HG03575 (cell line): ENCODE measurements around the gene ULBP1.
"Not testable (repeated sequence)": the region's sequence is repeated elsewhere in the genome, so short reads cannot be mapped to it uniquely, and the experiment has no call there.

Source experiments
- ATAC-seq: cut with Tn5 transposase; IDR thresholded peaks from one replicate; pipeline ENCODE4 v1.9.1; 2021; ENCODE audit not compliant: unreplicated experiment, insufficient number of reproducible peaks, low FRiP score; ENCODE audit errors: extremely low read depth

ULBP1 gene

DNA sequence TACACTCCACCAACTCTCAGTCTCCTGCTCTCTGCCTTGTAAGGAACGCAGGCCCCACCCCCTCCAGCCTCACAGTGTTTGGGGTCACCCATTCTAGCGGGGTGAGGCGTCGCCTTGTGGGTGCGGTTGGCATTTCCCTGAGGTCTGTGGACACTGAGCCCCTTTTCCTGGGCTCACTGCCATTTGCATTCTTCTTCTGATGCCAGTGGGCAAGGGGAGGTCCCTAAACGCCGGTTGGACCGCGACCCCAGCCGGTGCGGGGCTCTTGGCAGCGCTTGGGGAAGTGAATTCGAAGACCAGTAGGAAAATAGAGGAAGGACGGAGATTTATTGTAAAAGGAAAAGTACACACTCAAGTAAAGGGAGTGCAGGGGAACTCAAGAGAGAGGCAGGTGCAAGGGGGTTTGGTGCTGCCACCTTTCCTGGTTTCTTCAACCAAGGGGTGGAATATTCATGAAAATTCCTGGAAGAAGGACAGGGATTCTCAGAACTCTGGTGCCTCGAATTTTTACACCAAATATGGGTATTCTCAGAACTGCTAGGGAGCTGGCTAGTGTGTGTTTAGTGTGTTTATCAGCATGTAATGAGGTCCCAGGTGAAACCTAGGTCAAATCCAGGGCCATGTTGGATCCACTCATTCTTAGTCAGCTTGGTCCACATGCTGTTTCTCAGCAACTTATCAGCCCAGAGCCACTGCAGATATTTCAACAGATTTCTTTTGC lies 51.7 kb downstream of the ULBP1 start:
- not testable (repeated sequence) for ATAC-seq

DNA sequence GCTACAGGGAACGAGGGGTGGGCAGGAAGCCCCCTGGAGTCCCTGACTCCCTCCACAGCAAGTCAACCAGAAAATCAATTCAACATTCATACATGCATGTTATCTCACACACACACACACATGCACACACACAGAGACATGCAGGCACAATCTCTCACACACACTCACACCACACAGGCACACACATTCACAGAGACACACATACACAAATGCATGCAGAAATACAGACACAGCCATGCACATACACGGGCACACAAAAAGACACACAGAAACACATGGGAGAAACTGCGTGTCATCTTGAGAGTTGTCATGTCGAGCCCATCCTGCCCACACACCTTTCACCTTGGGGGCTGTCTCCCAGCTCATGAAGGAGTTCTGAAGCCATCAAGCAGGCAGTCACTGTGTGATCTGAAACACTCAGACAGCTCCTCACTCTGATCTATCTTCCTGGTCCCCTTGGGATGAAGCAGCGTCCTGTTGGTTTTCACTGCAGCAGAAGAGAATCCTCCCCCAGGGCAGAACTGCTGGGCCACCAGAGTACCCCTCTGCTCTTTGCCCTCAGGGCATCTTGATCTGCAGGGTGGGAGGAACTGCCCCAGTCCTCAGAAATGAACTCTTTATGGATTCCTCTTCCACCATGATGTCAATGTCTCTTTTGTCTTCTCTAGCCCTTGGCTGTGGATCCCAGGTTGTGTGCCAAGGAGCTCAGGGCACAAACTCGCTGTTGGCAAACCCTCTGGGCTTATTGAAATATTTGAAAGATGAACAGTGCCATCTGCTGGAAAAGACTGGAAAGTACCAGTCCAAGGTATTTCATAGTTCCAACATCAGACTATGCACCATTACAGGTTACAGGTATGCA lies 52.8 kb downstream of the ULBP1 start:
- ATAC-seq = no peak

DNA sequence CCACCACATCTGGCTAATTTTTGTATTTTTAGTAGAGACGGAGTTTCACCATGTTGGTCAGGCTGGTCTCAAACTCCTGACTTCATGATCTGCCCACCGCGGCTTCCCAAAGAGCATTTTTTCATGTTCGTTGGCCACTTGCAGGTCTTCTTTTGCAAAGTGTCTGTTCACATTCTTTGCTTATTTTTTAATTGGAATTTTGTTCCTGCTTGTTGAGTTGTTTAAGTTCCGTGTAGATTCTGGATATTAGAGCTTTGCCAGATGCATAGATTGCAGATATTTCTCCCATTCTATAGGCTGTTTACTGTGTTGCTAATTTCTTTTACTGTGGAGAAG lies 53.4 kb downstream of the ULBP1 start:
- ATAC-seq = not testable (repeated sequence)

DNA sequence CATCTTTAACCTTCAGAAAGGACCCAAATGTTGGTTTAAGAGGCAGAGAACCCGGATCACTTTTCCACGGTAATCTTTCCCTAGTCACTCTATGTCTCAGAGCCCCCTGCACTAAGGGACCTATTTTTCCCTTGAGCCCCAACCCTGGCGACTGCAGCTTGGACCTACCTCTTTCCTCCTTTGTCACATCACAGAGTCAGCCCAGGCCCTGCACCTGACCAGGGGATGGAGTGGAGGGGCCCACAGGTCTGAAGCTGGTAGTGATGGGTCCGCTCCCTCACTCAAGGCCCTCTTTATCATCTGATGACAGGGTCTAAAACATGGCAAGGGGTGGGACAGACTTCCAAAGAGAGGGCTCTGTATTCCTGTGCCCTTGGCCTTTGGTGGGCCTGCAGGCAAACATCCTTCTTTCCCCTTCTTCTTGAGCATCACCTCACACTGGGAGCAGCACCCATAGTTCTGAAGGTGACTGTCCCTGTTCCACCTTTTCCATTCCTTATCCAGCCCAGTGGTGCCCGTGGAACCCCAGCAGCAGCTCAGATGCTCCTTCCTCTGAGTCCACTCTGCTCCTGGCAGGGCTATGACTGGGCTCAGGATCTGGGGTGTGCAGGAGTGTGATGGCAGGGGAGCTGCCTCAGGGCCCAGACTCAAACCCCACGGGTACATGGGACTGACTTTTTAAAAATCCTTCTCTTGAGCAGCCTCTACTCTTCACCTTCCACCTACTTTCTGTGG lies 55.3 kb downstream of the ULBP1 start:
- no peak for ATAC-seq

DNA sequence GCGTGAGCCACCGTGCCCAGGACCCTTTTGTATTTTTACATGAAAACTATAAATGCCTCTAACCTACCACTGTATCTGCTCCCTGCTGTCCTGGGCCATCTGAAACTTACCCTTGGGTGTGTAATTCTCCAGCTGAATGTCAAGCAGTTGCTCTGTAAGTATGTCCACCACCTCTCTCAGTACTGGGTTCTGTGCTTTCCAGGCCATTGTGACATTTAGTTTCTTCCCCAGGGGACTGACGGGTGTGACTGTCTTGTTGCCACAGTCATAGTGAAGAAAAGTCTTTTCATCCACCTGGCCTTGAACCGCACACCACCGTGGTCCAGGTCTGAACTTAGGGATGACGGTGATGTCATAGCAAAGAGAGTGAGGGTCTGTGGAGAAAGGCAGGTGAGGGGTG lies 58.1 kb downstream of the ULBP1 start:
- not testable (repeated sequence) for ATAC-seq
